ENCODE measurements around the gene PPP6R3. TPM values are rescaled to one million over a fixed set of nuclear protein-coding genes. Genes with fewer than 3 reads are reported as not detected.
A peak's percentile ranks its signal among the peaks of the same experiment; 100 is the strongest.

PPP6R3 gene
- total and polyA plus RNA-seq, 9 donors = 44.3 to 80.9 (median 52.2) TPM

DNA sequence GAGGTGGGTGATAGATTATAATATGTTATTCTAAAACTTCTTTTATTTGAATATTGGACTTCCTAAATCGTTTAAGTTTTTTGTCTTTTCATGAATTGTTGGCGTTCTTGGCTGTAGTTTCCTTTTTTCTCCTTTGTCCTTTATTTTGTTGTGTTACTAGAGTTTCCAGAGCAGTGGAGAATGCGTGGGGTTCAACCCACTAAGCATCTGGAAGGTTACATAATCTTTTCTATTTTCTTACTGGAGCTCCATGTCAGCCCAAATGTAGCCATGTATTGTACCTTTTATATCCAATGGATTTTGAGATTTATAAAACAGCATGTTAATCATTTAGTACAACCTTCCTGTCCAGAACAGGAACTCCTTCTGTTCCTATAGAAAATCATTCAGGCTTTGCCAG, 63.2 kb downstream of the PPP6R3 start:
- peak; percentile 37 for DNase-seq
- H3K4me1 ChIP-seq (ENCODE audit: control insufficient read depth, insufficient read depth, low read length) = no peaks in the 10 kb centered on the region
- no peak overlapping the region for H3K27ac ChIP-seq (ENCODE audit: low read length)
- no CpG with 5 or more reads among the region's 3 CpGs for WGBS (ENCODE audit: insufficient coverage)
- H3K4me3 ChIP-seq (ENCODE audit: low read length) = no peak overlapping the region
- H3K27me3 ChIP-seq (ENCODE audit: control insufficient read depth, insufficient read depth, low read length) = no peaks in the 10 kb centered on the region
- peaks cover 58% of the 10 kb centered on the region for H3K36me3 ChIP-seq (ENCODE audit: control insufficient read depth, insufficient read depth, low read length)
- no peaks in the 10 kb centered on the region for H3K9me3 ChIP-seq (replicated peaks; ENCODE audit: control insufficient read depth, low read depth, low read length)

DNA sequence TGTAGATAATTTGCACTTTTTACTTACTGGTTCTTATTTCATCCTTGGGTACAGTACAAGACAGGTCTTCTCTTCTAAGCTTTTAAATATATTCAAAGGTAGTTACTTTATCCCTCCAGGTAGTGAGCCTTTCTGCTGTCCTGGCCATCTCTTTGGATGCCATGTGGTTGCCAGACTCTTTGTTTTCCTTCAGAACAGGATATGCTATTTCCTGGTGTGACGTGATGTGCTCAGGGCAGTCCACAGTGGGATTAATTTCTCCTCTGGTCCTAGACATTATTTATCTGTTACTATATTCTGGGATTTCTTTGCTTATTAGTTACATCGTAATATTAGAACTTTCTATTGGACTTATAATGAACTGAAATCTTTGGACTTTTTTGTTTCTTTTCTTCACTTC, 63.7 kb downstream of the PPP6R3 start:
- no CpG with 5 or more reads among the region's 2 CpGs for WGBS (ENCODE audit: insufficient coverage)
- peak overlapping the region; percentile 2 for H3K27ac ChIP-seq (ENCODE audit: low read length)

DNA sequence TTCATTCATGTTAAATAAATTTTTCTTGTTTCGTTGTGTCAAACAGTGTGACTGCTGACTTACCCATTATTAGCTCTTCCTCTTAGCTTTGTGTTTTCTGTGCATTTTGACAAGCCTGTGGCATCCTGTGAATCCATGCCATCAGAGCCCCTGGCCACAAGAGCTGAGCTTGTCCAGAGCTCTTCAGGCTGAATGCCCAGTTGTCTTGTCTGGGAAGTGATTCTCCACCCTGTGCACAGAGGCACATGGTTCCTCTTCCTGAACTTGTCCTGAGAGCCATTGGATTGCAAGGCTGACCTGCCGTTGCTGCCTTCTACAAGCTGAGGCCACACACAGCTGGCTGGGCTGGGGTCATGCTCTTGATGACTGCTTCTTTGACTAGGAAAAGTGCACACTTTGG, 64.1 kb downstream of the PPP6R3 start:
- Histone ChIP-seq H3K9me3 (replicated peaks; ENCODE audit: control insufficient read depth, low read depth, low read length) (no peaks in the 10 kb centered on the region), H3K36me3 (ENCODE audit: control insufficient read depth, insufficient read depth, low read length) (peaks cover 57% of the 10 kb centered on the region), H3K27me3 (ENCODE audit: control insufficient read depth, insufficient read depth, low read length) (no peaks in the 10 kb centered on the region), H3K4me3 (ENCODE audit: low read length) (no peak overlapping the region), H3K27ac (ENCODE audit: low read length) (peak overlapping the region; percentile 2), H3K4me1 (ENCODE audit: control insufficient read depth, insufficient read depth, low read length) (no peaks in the 10 kb centered on the region)
- DNase-seq = no peak
- WGBS (ENCODE audit: insufficient coverage) = 14% methylated on average over 1 of the region's 2 CpGs

More for the DNA sequence above, 63.7 kb downstream of the PPP6R3 start:
- H3K4me1 ChIP-seq (ENCODE audit: control insufficient read depth, insufficient read depth, low read length) = no peaks in the 10 kb centered on the region
- no peaks in the 10 kb centered on the region for H3K27me3 ChIP-seq (ENCODE audit: control insufficient read depth, insufficient read depth, low read length)
- H3K36me3 ChIP-seq (ENCODE audit: control insufficient read depth, insufficient read depth, low read length) = peaks cover 59% of the 10 kb centered on the region
- H3K9me3 ChIP-seq (replicated peaks; ENCODE audit: control insufficient read depth, low read depth, low read length) = no peaks in the 10 kb centered on the region
- DNase-seq = peak; percentile 34
- H3K4me3 ChIP-seq (ENCODE audit: low read length) = no peak overlapping the region

DNA sequence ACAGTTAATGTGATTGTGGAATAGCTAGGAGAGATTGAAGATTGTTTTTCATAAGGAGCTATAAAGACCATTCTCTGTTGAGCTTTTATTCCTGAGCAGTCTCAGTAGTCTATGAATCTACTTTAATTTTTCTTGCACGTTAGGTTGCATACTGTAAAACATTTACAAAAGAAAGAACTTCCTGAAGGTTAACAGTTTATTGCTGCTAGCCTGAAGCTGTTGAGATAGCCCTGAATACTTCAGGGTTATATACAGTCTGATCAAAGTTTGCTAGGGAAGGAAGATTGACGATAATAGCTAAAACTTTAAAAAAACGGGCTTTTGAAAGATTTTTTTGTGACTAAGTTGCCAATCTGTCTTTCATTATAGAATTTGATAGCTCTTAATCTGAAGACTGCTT, 64.8 kb downstream of the PPP6R3 start:
- no peaks in the 10 kb centered on the region for H3K27me3 ChIP-seq (ENCODE audit: control insufficient read depth, insufficient read depth, low read length)
- no peak for DNase-seq
- H3K9me3 ChIP-seq (replicated peaks; ENCODE audit: control insufficient read depth, low read depth, low read length) = no peaks in the 10 kb centered on the region
- H3K4me3 ChIP-seq (ENCODE audit: low read length) = no peak overlapping the region
- H3K27ac ChIP-seq (ENCODE audit: low read length) = no peak overlapping the region
- WGBS (ENCODE audit: insufficient coverage) = 100% methylated on average over 1 of the region's 3 CpGs
- H3K4me1 ChIP-seq (ENCODE audit: control insufficient read depth, insufficient read depth, low read length) = no peaks in the 10 kb centered on the region
- H3K36me3 ChIP-seq (ENCODE audit: control insufficient read depth, insufficient read depth, low read length) = peaks cover 51% of the 10 kb centered on the region

DNA sequence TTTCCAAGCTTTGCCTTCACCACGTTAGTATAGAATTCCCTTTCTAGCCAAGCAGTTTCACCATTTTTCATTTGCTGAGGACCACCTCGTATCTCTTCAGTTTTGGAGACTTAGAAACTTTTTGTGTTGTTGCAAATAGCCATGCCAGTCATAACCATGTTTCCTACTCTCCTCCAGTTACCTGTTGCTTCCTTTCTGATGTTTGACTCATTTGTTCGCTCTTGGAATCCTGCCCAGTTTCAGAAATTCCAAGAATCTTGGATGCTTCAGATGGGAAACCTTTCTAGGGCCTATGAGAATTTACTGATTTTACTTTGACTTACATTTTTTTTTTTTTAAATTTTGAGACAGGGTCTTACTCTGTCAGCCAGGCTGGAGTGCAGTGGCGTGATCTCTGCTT, 65.4 kb downstream of the PPP6R3 start:
- Histone ChIP-seq H3K27me3 (ENCODE audit: control insufficient read depth, insufficient read depth, low read length) (no peaks in the 10 kb centered on the region), H3K27ac (ENCODE audit: low read length) (no peak overlapping the region), H3K4me3 (ENCODE audit: low read length) (no peak overlapping the region), H3K9me3 (replicated peaks; ENCODE audit: control insufficient read depth, low read depth, low read length) (no peaks in the 10 kb centered on the region), H3K4me1 (ENCODE audit: control insufficient read depth, insufficient read depth, low read length) (no peaks in the 10 kb centered on the region), H3K36me3 (ENCODE audit: control insufficient read depth, insufficient read depth, low read length) (peaks cover 45% of the 10 kb centered on the region)
- WGBS (ENCODE audit: insufficient coverage) = 86% methylated on average over 1 of the region's 4 CpGs
- no peak for DNase-seq

DNA sequence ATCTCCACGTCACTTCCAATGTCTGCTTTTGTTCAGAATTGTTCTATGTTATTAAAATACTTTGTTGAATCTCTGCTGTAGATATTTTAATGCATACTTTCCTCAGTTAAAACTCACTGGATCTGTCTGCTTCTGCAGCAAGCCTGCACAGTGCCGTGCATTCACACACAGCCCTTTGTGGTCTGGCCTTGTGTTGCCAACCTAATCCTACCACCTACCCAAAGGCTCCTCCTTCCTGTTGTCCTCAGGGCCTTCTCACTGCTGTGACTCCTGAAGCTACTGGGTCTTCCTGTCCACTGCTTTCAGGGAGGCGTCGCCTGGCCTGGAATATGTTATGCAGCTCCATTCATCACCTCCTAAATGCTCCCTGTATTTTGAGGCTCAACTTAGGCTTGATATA, 67.0 kb downstream of the PPP6R3 start:
- Histone ChIP-seq H3K4me1 (ENCODE audit: control insufficient read depth, insufficient read depth, low read length) (no peaks in the 10 kb centered on the region), H3K4me3 (ENCODE audit: low read length) (no peak overlapping the region), H3K36me3 (ENCODE audit: control insufficient read depth, insufficient read depth, low read length) (peaks cover 39% of the 10 kb centered on the region), H3K9me3 (replicated peaks; ENCODE audit: control insufficient read depth, low read depth, low read length) (no peaks in the 10 kb centered on the region), H3K27me3 (ENCODE audit: control insufficient read depth, insufficient read depth, low read length) (no peaks in the 10 kb centered on the region), H3K27ac (ENCODE audit: low read length) (no peak overlapping the region)
- WGBS (ENCODE audit: insufficient coverage) = 80% methylated on average over 1 of the region's 4 CpGs
- DNase-seq = no peak

DNA sequence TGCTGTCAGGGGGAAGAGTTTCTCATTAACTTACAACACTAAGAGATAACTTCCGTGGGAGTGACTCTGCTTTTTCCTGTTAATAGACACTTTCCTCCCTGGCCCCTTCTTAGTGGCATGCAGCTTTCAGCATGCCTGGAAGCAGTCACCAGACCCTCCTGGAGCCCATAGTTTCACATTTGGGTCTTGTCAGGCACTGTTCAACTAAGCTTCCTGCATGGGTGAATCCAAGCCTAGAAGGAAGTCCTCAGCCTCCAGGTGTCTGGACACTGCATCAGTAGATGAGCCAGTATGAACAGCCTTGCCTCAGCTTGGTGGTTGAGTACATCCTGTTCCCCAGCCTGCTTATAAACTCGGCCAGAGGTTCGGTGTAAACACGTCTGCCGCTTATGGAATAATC, 68.1 kb downstream of the PPP6R3 start:
- WGBS (ENCODE audit: insufficient coverage) = no CpG with 5 or more reads among the region's 5 CpGs
- no peak for DNase-seq
- Histone ChIP-seq H3K4me3 (ENCODE audit: low read length) (no peak overlapping the region), H3K4me1 (ENCODE audit: control insufficient read depth, insufficient read depth, low read length) (no peaks in the 10 kb centered on the region), H3K9me3 (replicated peaks; ENCODE audit: control insufficient read depth, low read depth, low read length) (no peaks in the 10 kb centered on the region), H3K36me3 (ENCODE audit: control insufficient read depth, insufficient read depth, low read length) (peaks cover 36% of the 10 kb centered on the region), H3K27ac (ENCODE audit: low read length) (no peak overlapping the region), H3K27me3 (ENCODE audit: control insufficient read depth, insufficient read depth, low read length) (no peaks in the 10 kb centered on the region)

DNA sequence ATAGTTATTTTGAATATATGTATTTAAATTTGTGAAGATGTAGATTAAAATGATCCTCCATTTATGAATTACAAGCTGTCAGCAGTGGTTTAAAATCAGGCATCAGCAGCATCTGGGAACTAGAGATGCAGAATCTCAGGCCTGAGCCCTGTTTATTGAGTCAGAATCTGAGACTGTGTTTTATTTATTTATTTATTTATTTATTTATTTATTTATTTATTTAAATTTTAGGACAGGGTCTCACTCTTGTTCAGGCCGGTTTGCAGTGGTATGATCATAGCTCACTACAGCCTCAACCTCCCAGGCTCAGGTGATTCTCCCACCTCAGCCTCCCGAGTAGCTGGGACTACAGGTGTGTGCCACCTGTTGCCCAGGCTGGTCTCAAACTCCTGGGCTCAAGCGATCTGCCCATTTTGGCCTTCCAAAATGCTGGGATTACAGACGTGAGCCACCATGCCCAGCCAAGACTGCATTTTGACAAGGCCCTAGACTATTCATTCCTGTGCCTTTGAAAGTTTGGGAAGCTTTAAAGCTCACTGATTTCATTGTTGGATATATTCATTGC, 70.7 kb downstream of the PPP6R3 start:
- Histone ChIP-seq H3K27me3 (ENCODE audit: control insufficient read depth, insufficient read depth, low read length) (no peaks in the 10 kb centered on the region), H3K4me3 (ENCODE audit: low read length) (no peak overlapping the region), H3K9me3 (replicated peaks; ENCODE audit: control insufficient read depth, low read depth, low read length) (no peaks in the 10 kb centered on the region), H3K27ac (ENCODE audit: low read length) (no peak overlapping the region), H3K36me3 (ENCODE audit: control insufficient read depth, insufficient read depth, low read length) (peaks cover 33% of the 10 kb centered on the region), H3K4me1 (ENCODE audit: control insufficient read depth, insufficient read depth, low read length) (no peaks in the 10 kb centered on the region)
- no peak for DNase-seq
- WGBS (ENCODE audit: insufficient coverage) = 82% methylated on average over 4 of the region's 4 CpGs

DNA sequence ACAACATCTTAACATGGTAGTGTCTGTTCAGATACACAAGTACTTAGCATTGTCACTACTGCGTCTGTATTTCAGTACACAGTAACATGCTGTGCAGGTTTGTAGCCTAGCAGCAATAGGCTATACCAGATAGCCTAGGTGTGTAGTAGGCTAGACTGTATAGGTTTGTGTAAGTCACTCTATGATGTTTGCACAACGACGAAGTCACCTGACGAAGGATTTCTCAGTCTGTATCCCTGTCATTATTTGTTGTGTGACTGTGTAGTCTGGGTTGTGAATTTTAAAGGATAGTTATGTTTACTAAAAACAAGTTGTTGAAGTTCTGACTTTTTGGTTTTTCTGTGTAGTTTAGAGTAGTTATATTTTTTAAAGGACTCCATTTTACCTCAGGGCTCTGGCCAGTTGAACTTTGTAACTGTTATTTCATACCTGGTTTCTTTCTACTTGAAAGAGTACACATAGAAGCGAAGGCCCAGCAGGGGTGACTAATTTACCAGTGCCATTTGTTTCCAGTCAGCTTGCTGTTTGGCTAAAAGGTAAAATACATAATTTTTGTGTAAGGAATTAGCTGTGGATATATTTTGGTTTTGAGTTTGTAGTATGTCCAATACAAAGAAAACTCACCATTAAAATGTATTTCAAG, 72.3 kb downstream of the PPP6R3 start:
- Histone ChIP-seq H3K4me3 (ENCODE audit: low read length) (no peak overlapping the region), H3K36me3 (ENCODE audit: control insufficient read depth, insufficient read depth, low read length) (peaks cover 22% of the 10 kb centered on the region), H3K9me3 (replicated peaks; ENCODE audit: control insufficient read depth, low read depth, low read length) (no peaks in the 10 kb centered on the region), H3K27me3 (ENCODE audit: control insufficient read depth, insufficient read depth, low read length) (no peaks in the 10 kb centered on the region), H3K27ac (ENCODE audit: low read length) (no peak overlapping the region), H3K4me1 (ENCODE audit: control insufficient read depth, insufficient read depth, low read length) (no peaks in the 10 kb centered on the region)
- no peak for DNase-seq
- 92% methylated on average over 5 of the region's 5 CpGs for WGBS (ENCODE audit: insufficient coverage)

DNA sequence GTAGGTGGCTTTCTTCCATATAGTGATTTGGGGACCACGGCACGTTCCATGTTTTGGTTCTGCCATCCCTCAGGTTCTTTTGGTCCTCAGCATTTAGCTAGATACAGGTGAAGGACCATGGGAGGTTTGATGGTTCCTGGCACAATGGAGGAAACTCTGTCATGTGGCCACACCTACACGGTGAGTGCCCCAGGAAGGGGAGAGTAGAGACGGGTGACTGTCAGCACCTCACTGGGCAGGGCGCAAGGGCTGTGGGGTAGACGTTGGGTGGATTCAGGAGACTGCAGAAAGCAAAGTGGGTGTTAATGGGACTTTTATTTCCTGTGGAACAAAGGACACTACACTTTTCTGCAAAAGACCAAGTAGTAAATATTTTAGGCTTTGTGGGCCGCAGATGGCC, 73.4 kb downstream of the PPP6R3 start:
- H3K9me3 ChIP-seq (replicated peaks; ENCODE audit: control insufficient read depth, low read depth, low read length) = no peaks in the 10 kb centered on the region
- H3K27ac ChIP-seq (ENCODE audit: low read length) = no peak overlapping the region
- peaks cover 22% of the 10 kb centered on the region for H3K36me3 ChIP-seq (ENCODE audit: control insufficient read depth, insufficient read depth, low read length)
- no peak overlapping the region for H3K4me3 ChIP-seq (ENCODE audit: low read length)
- 71% methylated on average over 5 of the region's 7 CpGs for WGBS (ENCODE audit: insufficient coverage)
- no peaks in the 10 kb centered on the region for H3K4me1 ChIP-seq (ENCODE audit: control insufficient read depth, insufficient read depth, low read length)
- no peak for DNase-seq
- H3K27me3 ChIP-seq (ENCODE audit: control insufficient read depth, insufficient read depth, low read length) = no peaks in the 10 kb centered on the region

DNA sequence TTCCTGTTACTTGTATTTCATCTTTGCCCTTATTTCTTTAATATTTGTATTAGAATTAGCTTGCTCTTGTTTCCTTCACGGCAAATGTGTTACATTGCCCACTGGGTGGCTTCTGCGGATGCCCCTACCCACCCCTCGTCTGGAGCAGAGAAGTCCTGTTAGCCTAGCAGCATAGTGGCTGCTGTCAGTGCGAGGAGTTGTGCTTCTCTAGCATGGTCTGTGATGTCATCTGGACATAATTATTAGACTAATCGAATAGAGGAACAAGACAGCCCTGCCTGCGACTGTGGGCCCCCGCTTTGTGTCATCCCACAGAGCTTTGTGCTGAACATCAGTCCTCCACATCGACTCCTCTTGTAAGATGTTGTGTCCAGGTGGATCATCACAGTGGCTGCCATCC, 74.5 kb downstream of the PPP6R3 start:
- no peaks in the 10 kb centered on the region for H3K27me3 ChIP-seq (ENCODE audit: control insufficient read depth, insufficient read depth, low read length)
- H3K27ac ChIP-seq (ENCODE audit: low read length) = no peak overlapping the region
- no peak overlapping the region for H3K4me3 ChIP-seq (ENCODE audit: low read length)
- no peaks in the 10 kb centered on the region for H3K9me3 ChIP-seq (replicated peaks; ENCODE audit: control insufficient read depth, low read depth, low read length)
- peaks cover 31% of the 10 kb centered on the region for H3K36me3 ChIP-seq (ENCODE audit: control insufficient read depth, insufficient read depth, low read length)
- WGBS (ENCODE audit: insufficient coverage) = 60% methylated on average over 1 of the region's 8 CpGs
- DNase-seq = no peak
- H3K4me1 ChIP-seq (ENCODE audit: control insufficient read depth, insufficient read depth, low read length) = no peaks in the 10 kb centered on the region
